GM23338 (cell line): Measurements from ENCODE around the gene GALNT4. TPM values are rescaled to one million over a fixed set of nuclear protein-coding genes. Genes with fewer than 3 reads are reported as not detected.

Source experiments
- ATAC-seq: fragments of 200-7000 bp; cut with Tn5 transposase; 3 replicates; pipeline ENCODE4 v1.9.1; 2020
- DNase-seq: peaks from one replicate; pipeline ENCODE4 v3.0.0-alpha.2; 2015; ENCODE audit warnings: low spot score
- H2AFZ ChIP-seq: fragments of 200-600 bp; sonication (generic); 2 replicates; pipeline ENCODE4 v1.8.0; 2016; ENCODE audit warnings: antibody characterized with exemption, mild to moderate bottlenecking, moderate library complexity
- H3F3A ChIP-seq: fragments of 200-600 bp; sonication (generic); replicated peaks from 2 replicates; pipeline ENCODE4 v1.8.0; 2017; ENCODE audit warnings: antibody characterized with exemption, mixed run types, low read depth
- H3K27ac ChIP-seq: fragments of 200-600 bp; sonication (generic); 2 replicates; pipeline ENCODE4 v1.6.1; 2016; ENCODE audit warnings: low read depth
- H3K27me3 ChIP-seq: fragments of 200-600 bp; sonication (generic); 2 replicates; pipeline ENCODE4 v1.8.0; 2016; ENCODE audit warnings: mild to moderate bottlenecking, mixed run types, moderate library complexity; ENCODE audit not compliant: insufficient read depth
- H3K36me3 ChIP-seq: fragments of 200-600 bp; sonication (generic); 2 replicates; pipeline ENCODE4 v1.8.0; 2016; ENCODE audit warnings: mild to moderate bottlenecking; ENCODE audit not compliant: insufficient read depth
- H3K4me1 ChIP-seq: fragments of 200-600 bp; sonication (generic); 2 replicates; pipeline ENCODE4 v1.8.0; 2016; ENCODE audit warnings: mild to moderate bottlenecking, moderate library complexity; ENCODE audit not compliant: insufficient read depth
- H3K4me2 ChIP-seq: fragments of 200-600 bp; sonication (generic); 2 replicates; pipeline ENCODE4 v1.7.1; 2017; ENCODE audit warnings: mixed run types
- H3K4me3 ChIP-seq: fragments of 200-600 bp; sonication (generic); 2 replicates; pipeline ENCODE4 v1.6.1; 2016; ENCODE audit warnings: mixed run types
- H3K79me2 ChIP-seq: fragments of 200-600 bp; sonication (generic); replicated peaks from 2 replicates; pipeline ENCODE4 v1.8.0; 2017; ENCODE audit warnings: mild to moderate bottlenecking; ENCODE audit not compliant: insufficient read depth
- H3K9me2 ChIP-seq: fragments of 200-600 bp; sonication (generic); 2 replicates; pipeline ENCODE4 v1.8.0; 2017; ENCODE audit not compliant: insufficient read depth
- H4K20me1 ChIP-seq: fragments of 200-600 bp; sonication (generic); replicated peaks from 2 replicates; pipeline ENCODE4 v1.8.0; 2017; ENCODE audit warnings: mild to moderate bottlenecking; ENCODE audit not compliant: insufficient read depth
- H3K27ac Mint-ChIP-seq: 2 replicates; pipeline ENCODE4 v1.8.0; 2020; ENCODE audit warnings: inconsistent platforms, mild to moderate bottlenecking, moderate library complexity, mixed read lengths
- H3K27me3 Mint-ChIP-seq: 3 replicates; pipeline ENCODE4 v1.8.0; 2022; ENCODE audit warnings: low read depth, mild to moderate bottlenecking, moderate library complexity, mixed read lengths, inconsistent platforms; ENCODE audit not compliant: insufficient read depth, poor library complexity
- H3K36me3 Mint-ChIP-seq: 3 replicates; pipeline ENCODE4 v1.8.0; 2021; ENCODE audit warnings: low read depth, mild to moderate bottlenecking, inconsistent platforms, moderate library complexity, mixed read lengths
- H3K4me1 Mint-ChIP-seq: 3 replicates; pipeline ENCODE4 v1.8.0; 2020; ENCODE audit warnings: mild to moderate bottlenecking, inconsistent platforms, mixed read lengths
- H3K4me3 Mint-ChIP-seq: 3 replicates; pipeline ENCODE4 v1.8.0; 2021; ENCODE audit warnings: moderate library complexity, mild to moderate bottlenecking, inconsistent platforms, mixed read lengths
- H3K9me3 Mint-ChIP-seq: 3 replicates; pipeline ENCODE4 v1.8.0; 2020; ENCODE audit warnings: moderate library complexity, mild to moderate bottlenecking, inconsistent platforms, mixed read lengths
- CREB1 ChIP-seq: fragments of 250-450 bp; sonication (Bioruptor Pico); IDR thresholded peaks from 2 replicates; pipeline ENCODE4 v1.5.0; 2020; ENCODE audit warnings: low read depth, mild to moderate bottlenecking, moderate library complexity
- CTCF ChIP-seq, 2 experiments: fragments of 200-600 bp in 1 of 2; sonication (generic) in 1 of 2; conservative IDR thresholded peaks; 2 replicates each; pipeline versions ENCODE4 v1.5.1 to v1.6.1; 2016 to 2017; ENCODE audit warnings: antibody characterized with exemption in 2 of 2, low read depth in 2 of 2, mild to moderate bottlenecking in 2 of 2, moderate library complexity in 1 of 2
- JUNB ChIP-seq: IDR thresholded peaks from one replicate; pipeline ENCODE4 v1.6.1; 2016; ENCODE audit warnings: antibody characterized with exemption; ENCODE audit not compliant: unreplicated experiment
- POLR2AphosphoS5 ChIP-seq: IDR thresholded peaks from 2 replicates; pipeline ENCODE4 v1.6.1; 2016; ENCODE audit warnings: antibody characterized with exemption, low read depth
- ZNF114 ChIP-seq: fragments of 250-450 bp; sonication (Bioruptor Pico); IDR thresholded peaks from 2 replicates; pipeline ENCODE4 v1.5.0; 2020; ENCODE audit warnings: mild to moderate bottlenecking, moderate library complexity
- ZNF462 ChIP-seq: fragments of 250-450 bp; sonication (Bioruptor Pico); IDR thresholded peaks from 2 replicates; pipeline ENCODE4 v1.5.0; 2020; ENCODE audit warnings: mild to moderate bottlenecking, moderate library complexity
- polyA plus RNA-seq: library from polyadenylated mRNA; unstranded; fragments of >200 nt; fragmentation: Nextera tagmentation; extraction: Ambion mirVana; gene quantifications from 2 replicates; pipeline ENCODE4 v1.2.1, GENCODE V29; 2016
- total RNA-seq: library from RNA; depleted of rRNA; stranded (reverse); fragments of >200 nt; shearing (Covaris generic); gene quantifications from 2 replicates; pipeline ENCODE4 v1.2.3, GENCODE V29; 2014

GALNT4 gene
- total and polyA plus RNA-seq, 2 experiments from 2014 or later = 1.1 to 2.4 TPM

- TF ChIP-seq ZNF462 (CRISPR knock-in tag) = no peak
- no peak; a peak in 1 of 4 replicates for TF ChIP-seq CTCF (conservative IDR thresholded peaks at IDR 0.05; ENCODE audit: low read depth in 2 of 2)
- TF ChIP-seq JUNB = no peak
- TF ChIP-seq CREB1 (CRISPR knock-in tag) = no peak
- no peak for TF ChIP-seq ZNF114 (CRISPR knock-in tag)
- no peak for TF ChIP-seq POLR2AphosphoS5
Measured at GRCh38 chr12:89475203-89475990, 49.2 kb downstream of the GALNT4 start (continued).

GRCh38 chr12:89474615-89475014 lies 50.0 kb downstream of the GALNT4 start:
- DNase-seq (no peak), ATAC-seq (no peak)
- no peak overlapping the region for H2AFZ ChIP-seq
- H3K36me3 Mint-ChIP-seq = no peaks in the 10 kb centered on the region
- no peaks in the 10 kb centered on the region for H3K36me3 ChIP-seq
- no peaks in the 10 kb centered on the region for H4K20me1 ChIP-seq
- peaks cover 2% of the 10 kb centered on the region for H3K27me3 Mint-ChIP-seq
- H3K27me3 ChIP-seq = no peaks in the 10 kb centered on the region
- no peaks in the 10 kb centered on the region for H3K79me2 ChIP-seq
- H3K9me2 ChIP-seq = 0 out of 2 replicates have a peak, but pooled peaks cover 4% of the 10 kb centered on the region
- no peak overlapping the region for H3K27ac Mint-ChIP-seq
- H3K4me1 ChIP-seq = no peaks in the 10 kb centered on the region
- H3K4me2 ChIP-seq = no peak overlapping the region
- no peak overlapping the region for H3K4me3 Mint-ChIP-seq
- no peak overlapping the region for H3K4me3 ChIP-seq
- H3K4me1 Mint-ChIP-seq = no peaks in the 10 kb centered on the region
- no peaks in the 10 kb centered on the region for H3K9me3 Mint-ChIP-seq
- H3K27ac ChIP-seq = no peak overlapping the region
- H3F3A ChIP-seq = no peaks in the 10 kb centered on the region
- TF ChIP-seq ZNF114 (CRISPR knock-in tag) = no peak
- no peak for TF ChIP-seq ZNF462 (CRISPR knock-in tag)
